Liver (tissue), 9 donors: ENCODE results near the gene PARD3B. TPM values are rescaled to one million over a fixed set of nuclear protein-coding genes. Genes with fewer than 3 reads are reported as not detected.

Source experiments
- DNase-seq: peaks from one replicate; pipeline ENCODE4 v3.0.0-alpha.2; 2017; ENCODE audit warnings: low spot score
- H3K27ac ChIP-seq, 2 donors: one replicate each; pipeline ENCODE4 v1.7.0; 2013; ENCODE audit warnings: inconsistent platforms in 2 of 2, low read length in 2 of 2, control low read depth in 1 of 2, low read depth in 1 of 2, mild to moderate bottlenecking in 1 of 2
- H3K27me3 ChIP-seq, 4 donors: one replicate each; pipeline versions ENCODE4 v1.6.1 to v1.7.0; 2013; ENCODE audit warnings: low read length in 3 of 4, inconsistent platforms in 1 of 4, mild to moderate bottlenecking in 1 of 4, moderate library complexity in 1 of 4; ENCODE audit not compliant: control insufficient read depth in 4 of 4, insufficient read depth in 4 of 4
- H3K36me3 ChIP-seq, 4 donors: one replicate each; pipeline versions ENCODE4 v1.6.1 to v1.7.0; 2013; ENCODE audit warnings: low read length in 3 of 4, mild to moderate bottlenecking in 3 of 4, low read depth in 1 of 4, moderate library complexity in 1 of 4; ENCODE audit not compliant: control insufficient read depth in 4 of 4, insufficient read depth in 3 of 4
- H3K4me1 ChIP-seq, 4 donors: one replicate each; pipeline versions ENCODE4 v1.6.1 to v1.7.0; 2013; ENCODE audit warnings: low read length in 3 of 4, mild to moderate bottlenecking in 3 of 4, moderate library complexity in 1 of 4; ENCODE audit not compliant: control insufficient read depth in 4 of 4, insufficient read depth in 4 of 4
- H3K4me3 ChIP-seq, 3 donors: one replicate each; pipeline versions ENCODE4 v1.6.1 to v1.7.0; 2013; ENCODE audit warnings: low read length in 3 of 3, control low read depth in 1 of 3, low read depth in 1 of 3, mild to moderate bottlenecking in 1 of 3
- H3K9ac ChIP-seq, 2 donors: one replicate each; pipeline ENCODE4 v1.7.0; 2013; ENCODE audit warnings: low read length in 2 of 2, mild to moderate bottlenecking in 2 of 2, moderate library complexity in 2 of 2, control low read depth in 1 of 2, low read depth in 1 of 2
- H3K9me3 ChIP-seq, 4 donors: one replicate each; pipeline versions ENCODE4 v1.6.1 to v1.7.0; 2013; ENCODE audit warnings: low read length in 3 of 4; ENCODE audit not compliant: control insufficient read depth in 4 of 4
- ATF3 ChIP-seq: IDR thresholded peaks from 2 replicates; pipeline ENCODE4 v1.6.1; 2016; ENCODE audit warnings: antibody characterized with exemption
- CTCF ChIP-seq: fragments of 150-350 bp; IDR thresholded peaks from 2 replicates; pipeline ENCODE4 v1.5.1; 2017; ENCODE audit warnings: improper control_type of control experiment, low read depth, low read length; ENCODE audit not compliant: missing input control
- EGR1 ChIP-seq, 2 donors: IDR thresholded peaks; 2 replicates each; pipeline ENCODE4 v1.6.1; 2016 to 2018; ENCODE audit warnings: antibody characterized with exemption in 2 of 2, low read depth in 2 of 2
- HNF4A ChIP-seq, 2 donors: conservative IDR thresholded peaks; 2 replicates each; pipeline ENCODE4 v1.6.1; 2016; ENCODE audit warnings: antibody characterized with exemption in 2 of 2, mild to moderate bottlenecking in 2 of 2
- JUND ChIP-seq, 2 donors: IDR thresholded peaks; 2 replicates each; pipeline ENCODE4 v1.6.1; 2016; ENCODE audit warnings: antibody characterized with exemption in 2 of 2
- MAX ChIP-seq: IDR thresholded peaks from 2 replicates; pipeline ENCODE4 v1.6.1; 2016; ENCODE audit warnings: antibody characterized with exemption
- REST ChIP-seq: IDR thresholded peaks from 2 replicates; pipeline ENCODE4 v1.6.1; 2016; ENCODE audit warnings: antibody characterized with exemption, mild to moderate bottlenecking
- RXRA ChIP-seq, 2 donors: IDR thresholded peaks; 2 replicates each; pipeline ENCODE4 v1.6.1; 2017 to 2018; ENCODE audit warnings: antibody characterized with exemption in 2 of 2, mild to moderate bottlenecking in 1 of 2
- SP1 ChIP-seq: IDR thresholded peaks from 2 replicates; pipeline ENCODE4 v1.6.1; 2018; ENCODE audit warnings: antibody characterized with exemption, mild to moderate bottlenecking
- YY1 ChIP-seq: IDR thresholded peaks from 2 replicates; pipeline ENCODE4 v1.6.1; 2016; ENCODE audit warnings: antibody characterized with exemption, mild to moderate bottlenecking
- WGBS: extraction: QIAGEN DNeasy Blood & Tissue Kit; methylation state at CpG from one replicate; pipeline ENCODE4 v1.1.7; 2013; 5-methylcytosine and 5-hydroxymethylcytosine counted together
- polyA plus RNA-seq, 2 donors: library from polyadenylated mRNA; stranded (reverse) in 1 of 2; unstranded in 1 of 2; fragments of 200-250 nt in 1 of 2; fragments of >200 nt in 1 of 2; fragmentation: Nextera tagmentation in 1 of 2; extraction: Ambion mirVana in 1 of 2; gene quantifications; one replicate each; pipeline versions ENCODE4 v1.2.1 to v1.2.3, GENCODE V29; 2013 to 2015
- total RNA-seq, 2 donors: library from RNA; depleted of rRNA; stranded (reverse); fragments of >200 nt; gene quantifications; one replicate each; pipeline ENCODE4 v1.2.3, GENCODE V29; 2014
- donor health status: healthy.
- donor health status: healthy.
- donor health status: healthy.
- donor health status: healthy.
- donor health status: healthy.

Gene PARD3B
- total and polyA plus RNA-seq, 4 donors, result 1.1 to 10.3 (median 3.7) TPM

- H3K9ac ChIP-seq, result no peak overlapping the region
- TF ChIP-seq HNF4A (conservative IDR thresholded peaks at IDR 0.05) (no peak), SP1 (no peak), RXRA (IDR thresholded peaks at IDR 0.05) (no peak), JUND (IDR thresholded peaks at IDR 0.05) (no peak), MAX (no peak), YY1 (no peak)
- no peaks in the 10 kb centered on the region for H3K36me3 ChIP-seq
- H3K9me3 ChIP-seq, result no peaks in the 10 kb centered on the region
- 100% methylated on average over 1 of the region's 1 CpG for WGBS
- no peaks in the 10 kb centered on the region for H3K27me3 ChIP-seq
- no peak overlapping the region for H3K27ac ChIP-seq
- H3K4me1 ChIP-seq, result peaks cover 0 to 2% (median 0%) of the 10 kb centered on the region in 4 donors
- DNase-seq, result no peak
- H3K4me3 ChIP-seq, result no peak overlapping the region
Measured at GRCh38 chr2:205619600-205619999, 1074.3 kb downstream of the PARD3B start.

GRCh38 chr2:205627085-205627484 is 1081.8 kb downstream of the PARD3B start:
- WGBS, result 82% methylated on average over 1 of the region's 1 CpG

GRCh38 chr2:205628422-205628821 is 1083.1 kb downstream of the PARD3B start:
- 87% methylated on average over 3 of the region's 3 CpGs for WGBS
- no peaks in the 10 kb centered on the region for H3K27me3 ChIP-seq
- no peaks in the 10 kb centered on the region for H3K36me3 ChIP-seq
- H3K9me3 ChIP-seq, result no peaks in the 10 kb centered on the region
- H3K9ac ChIP-seq, result no peak overlapping the region
- no peak for DNase-seq
- H3K4me3 ChIP-seq, result no peak overlapping the region
- TF ChIP-seq ATF3 (no peak), EGR1 (IDR thresholded peaks at IDR 0.05; ENCODE audit: low read depth in 2 of 2) (no peak), REST (no peak), JUND (IDR thresholded peaks at IDR 0.05) (no peak), CTCF (no peak), SP1 (no peak)
- H3K4me1 ChIP-seq, result no peaks in the 10 kb centered on the region
- no peak overlapping the region for H3K27ac ChIP-seq

More at GRCh38 chr2:205627085-205627484, 1081.8 kb downstream of the PARD3B start:
- Histone ChIP-seq H3K4me1 (no peaks in the 10 kb centered on the region), H3K4me3 (no peak overlapping the region), H3K27ac (no peak overlapping the region), H3K9ac (no peak overlapping the region), H3K36me3 (no peaks in the 10 kb centered on the region), H3K27me3 (no peaks in the 10 kb centered on the region), H3K9me3 (no peaks in the 10 kb centered on the region)
- no peak for DNase-seq
- TF ChIP-seq MAX (no peak), REST (no peak), JUND (IDR thresholded peaks at IDR 0.05) (no peak)
